HAP-1 (cell line): ENCODE results near the gene EPHA2.
"Not testable (repeated sequence)": the region's sequence is repeated elsewhere in the genome, so short reads cannot be mapped to it uniquely, and the experiment has no call there.

Experiments
- DNase-seq, 2 experiments: peaks; one replicate each; pipeline ENCODE4 v3.0.0-alpha.2; 2016 to 2020; ENCODE audit warnings: low spot score in 2 of 2
- H3K27me3 ChIP-seq: fragments of 250-450 bp; sonication (Bioruptor Pico); 2 replicates; pipeline ENCODE4 v1.5.1; 2020; ENCODE audit warnings: low read depth, mild to moderate bottlenecking, moderate library complexity
- H3K36me3 ChIP-seq: fragments of 250-450 bp; sonication (Bioruptor Pico); replicated peaks from 2 replicates; pipeline ENCODE4 v1.5.1; 2020; ENCODE audit warnings: mild to moderate bottlenecking
- H3K4me1 ChIP-seq: fragments of 250-450 bp; sonication (Bioruptor Pico); 2 replicates; pipeline ENCODE4 v1.5.1; 2020; ENCODE audit warnings: mild to moderate bottlenecking
- H3K4me3 ChIP-seq: fragments of 250-450 bp; sonication (Bioruptor Pico); 2 replicates; pipeline ENCODE4 v1.5.1; 2020; ENCODE audit warnings: mild to moderate bottlenecking, moderate library complexity
- H3K9me3 ChIP-seq: fragments of 250-450 bp; sonication (Bioruptor Pico); 2 replicates; pipeline ENCODE4 v1.5.1; 2020; ENCODE audit warnings: mild to moderate bottlenecking, moderate library complexity
- in situ Hi-C: fragments of 300-500 bp; cut with MboI; formaldehyde crosslinking; loops from 3 replicates; pipeline ENCODE4 v1.14.3; 2020; ENCODE audit warnings: low sequenced_read_pairs, inconsistent platforms, mixed read lengths

EPHA2 gene

DNA sequence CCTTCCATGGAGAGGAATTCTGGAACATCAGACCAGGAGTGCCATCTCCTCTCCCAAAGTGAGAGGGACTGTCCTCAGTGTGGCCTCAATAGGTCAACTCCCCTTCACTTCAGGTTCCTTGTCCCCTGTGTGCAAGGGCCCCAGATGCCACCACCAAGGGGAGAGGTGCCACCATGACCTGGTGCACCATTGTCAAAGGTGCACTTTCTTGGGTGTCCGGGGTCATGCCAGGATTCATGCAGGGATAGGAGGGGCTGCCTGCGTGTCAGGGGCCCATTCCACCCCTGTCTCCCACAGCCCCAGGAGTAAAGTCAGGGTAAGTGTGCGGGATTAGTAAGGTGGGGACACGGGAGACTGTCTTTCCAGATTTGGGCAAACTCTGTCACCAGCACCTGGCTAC lies 21.4 kb upstream of the EPHA2 start:
- Histone ChIP-seq H3K4me1 (peaks cover 8% of the 10 kb centered on the region), H3K4me3 (no peak overlapping the region), H3K27me3 (no peaks in the 10 kb centered on the region), H3K9me3 (no peaks in the 10 kb centered on the region), H3K36me3 (no peaks in the 10 kb centered on the region)
- in situ Hi-C loops, result no loop called here
- no peak for DNase-seq

DNA sequence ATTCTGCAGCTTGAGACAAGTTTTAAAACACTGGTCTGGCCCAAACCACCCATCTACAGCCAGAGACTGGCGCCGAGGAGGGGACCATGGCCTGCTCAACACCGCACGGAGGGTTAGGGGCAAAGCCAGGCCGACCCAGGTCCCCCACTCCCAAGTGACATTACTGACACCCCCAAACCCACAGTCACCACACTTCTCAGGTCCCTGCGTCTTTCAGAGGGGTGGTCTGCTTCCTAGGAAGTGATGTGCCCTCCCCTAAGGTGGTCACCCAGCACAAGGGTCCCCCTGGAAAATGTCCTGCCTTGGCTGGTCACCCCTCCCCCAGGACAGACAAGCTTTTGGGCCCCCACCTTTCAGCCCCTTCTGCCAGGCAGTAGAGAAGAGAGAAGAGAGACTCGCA lies 20.8 kb upstream of the EPHA2 start:
- Histone ChIP-seq H3K4me1 (peaks cover 8% of the 10 kb centered on the region), H3K36me3 (no peaks in the 10 kb centered on the region), H3K9me3 (no peaks in the 10 kb centered on the region), H3K27me3 (no peaks in the 10 kb centered on the region), H3K4me3 (no peak overlapping the region)
- in situ Hi-C loops, result no loop called here
- DNase-seq, result no peak

- H3K36me3 ChIP-seq, result no peaks in the 10 kb centered on the region
- H3K4me1 ChIP-seq, result peaks cover 8% of the 10 kb centered on the region
- in situ Hi-C loops, result no loop called here
- peak in 1 of 2 experiments; percentile 57 for DNase-seq
- no peaks in the 10 kb centered on the region for H3K9me3 ChIP-seq
- H3K27me3 ChIP-seq, result no peaks in the 10 kb centered on the region
- H3K4me3 ChIP-seq, result no peak overlapping the region
These were observed 20.0 kb upstream of the EPHA2 start for GRCh38 chr1:16175610-16176553.

GRCh38 chr1:16174886-16175598 lies 19.2 kb upstream of the EPHA2 start:
- peak in 1 of 2 experiments; percentile 17 for DNase-seq
- no peaks in the 10 kb centered on the region for H3K9me3 ChIP-seq
- H3K27me3 ChIP-seq, result no peaks in the 10 kb centered on the region
- H3K4me3 ChIP-seq, result no peak overlapping the region
- in situ Hi-C loops, result no loop called here
- no peaks in the 10 kb centered on the region for H3K36me3 ChIP-seq
- peaks cover 8% of the 10 kb centered on the region for H3K4me1 ChIP-seq

DNA sequence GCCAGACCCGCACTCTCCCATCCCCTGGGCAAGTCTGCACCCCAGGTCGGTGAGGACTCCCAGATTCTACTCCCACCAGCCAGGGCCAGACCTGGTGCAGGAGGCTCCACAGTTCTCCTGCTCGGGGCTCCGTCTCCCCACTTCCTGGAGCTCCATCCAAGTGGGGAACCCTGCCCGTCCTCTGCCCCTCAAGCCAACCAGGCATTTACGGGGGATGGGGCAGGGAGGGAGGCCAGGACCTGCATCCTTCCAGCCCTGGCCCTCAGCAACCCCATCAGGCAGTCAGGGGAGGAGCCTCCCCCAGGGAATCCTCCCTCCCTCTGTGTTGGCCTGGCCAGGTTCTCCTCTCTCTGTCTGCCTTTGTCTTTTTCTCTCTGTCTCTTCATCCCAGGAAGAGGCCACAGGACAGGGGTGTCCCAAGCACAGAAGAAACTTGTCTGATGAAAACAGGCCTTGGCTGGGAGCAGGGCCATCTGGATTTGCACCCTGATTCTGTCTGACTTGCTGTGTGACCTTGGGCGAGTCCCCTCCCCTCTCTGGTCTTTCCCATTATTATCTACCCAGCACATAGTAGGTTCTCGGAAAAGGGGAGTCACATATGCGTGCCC lies 18.5 kb upstream of the EPHA2 start:
- in situ Hi-C loops, result no loop called here
- Histone ChIP-seq H3K9me3 (no peaks in the 10 kb centered on the region), H3K4me3 (no peak overlapping the region), H3K36me3 (no peaks in the 10 kb centered on the region), H3K4me1 (peaks cover 8% of the 10 kb centered on the region), H3K27me3 (no peaks in the 10 kb centered on the region)
- peak in 1 of 2 experiments; percentile 7 for DNase-seq

DNA sequence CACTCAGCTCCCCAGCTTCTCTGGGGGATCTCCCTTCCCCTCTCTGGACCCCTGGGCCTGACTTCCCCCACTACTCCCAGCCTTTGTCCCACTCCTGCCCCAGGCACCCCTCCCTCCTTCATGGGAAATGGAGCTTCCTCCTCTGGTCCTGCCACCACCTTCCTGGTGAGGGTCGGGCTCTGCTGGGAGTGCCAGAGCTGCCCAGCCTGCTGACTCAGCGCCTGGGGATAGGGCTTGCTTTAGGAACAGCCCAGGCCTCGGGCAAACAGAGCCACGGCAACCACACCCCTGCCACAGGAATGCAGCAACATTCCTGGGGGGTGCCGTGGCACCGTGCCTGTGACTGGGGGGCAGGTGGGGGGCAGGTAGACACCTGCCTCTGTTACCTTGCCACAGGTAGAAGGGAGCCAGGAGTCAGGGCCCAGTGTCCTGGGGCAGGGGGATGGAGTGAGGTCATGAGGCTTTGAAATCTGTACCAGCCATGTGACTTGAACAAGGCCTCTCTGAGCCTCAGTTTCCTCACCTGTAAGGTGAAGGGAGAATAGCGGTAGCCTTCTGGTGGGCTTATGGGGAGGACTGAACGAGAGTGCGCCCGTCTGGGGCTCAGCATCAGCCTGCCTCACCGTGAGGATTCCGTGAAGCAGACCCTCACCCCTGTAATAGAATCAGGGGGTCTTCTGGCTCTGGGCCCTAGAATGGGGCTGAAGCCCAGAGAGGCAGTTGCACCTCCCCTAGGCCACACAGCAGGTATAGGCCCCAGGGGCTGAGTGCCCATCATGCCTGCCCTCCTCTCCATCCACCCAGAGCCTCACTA lies 17.8 kb upstream of the EPHA2 start:
- in situ Hi-C loops, result no loop called here
- Histone ChIP-seq H3K4me1 (peaks cover 8% of the 10 kb centered on the region), H3K9me3 (no peaks in the 10 kb centered on the region), H3K27me3 (no peaks in the 10 kb centered on the region), H3K4me3 (no peak overlapping the region), H3K36me3 (no peaks in the 10 kb centered on the region)
- DNase-seq, result peak in 1 of 2 experiments; percentile 24

GRCh38 chr1:16172964-16173446 lies 17.1 kb upstream of the EPHA2 start:
- no peaks in the 10 kb centered on the region for H3K36me3 ChIP-seq
- H3K27me3 ChIP-seq, result no peaks in the 10 kb centered on the region
- H3K4me3 ChIP-seq, result no peak overlapping the region
- DNase-seq, result no peak
- in situ Hi-C loops, result no loop called here
- H3K4me1 ChIP-seq, result peaks cover 10% of the 10 kb centered on the region
- H3K9me3 ChIP-seq, result no peaks in the 10 kb centered on the region

- no peaks in the 10 kb centered on the region for H3K27me3 ChIP-seq
- DNase-seq, result no peak
- H3K4me1 ChIP-seq, result peaks cover 12% of the 10 kb centered on the region
These were observed 16.5 kb upstream of the EPHA2 start for GRCh38 chr1:16172218-16172830.

DNA sequence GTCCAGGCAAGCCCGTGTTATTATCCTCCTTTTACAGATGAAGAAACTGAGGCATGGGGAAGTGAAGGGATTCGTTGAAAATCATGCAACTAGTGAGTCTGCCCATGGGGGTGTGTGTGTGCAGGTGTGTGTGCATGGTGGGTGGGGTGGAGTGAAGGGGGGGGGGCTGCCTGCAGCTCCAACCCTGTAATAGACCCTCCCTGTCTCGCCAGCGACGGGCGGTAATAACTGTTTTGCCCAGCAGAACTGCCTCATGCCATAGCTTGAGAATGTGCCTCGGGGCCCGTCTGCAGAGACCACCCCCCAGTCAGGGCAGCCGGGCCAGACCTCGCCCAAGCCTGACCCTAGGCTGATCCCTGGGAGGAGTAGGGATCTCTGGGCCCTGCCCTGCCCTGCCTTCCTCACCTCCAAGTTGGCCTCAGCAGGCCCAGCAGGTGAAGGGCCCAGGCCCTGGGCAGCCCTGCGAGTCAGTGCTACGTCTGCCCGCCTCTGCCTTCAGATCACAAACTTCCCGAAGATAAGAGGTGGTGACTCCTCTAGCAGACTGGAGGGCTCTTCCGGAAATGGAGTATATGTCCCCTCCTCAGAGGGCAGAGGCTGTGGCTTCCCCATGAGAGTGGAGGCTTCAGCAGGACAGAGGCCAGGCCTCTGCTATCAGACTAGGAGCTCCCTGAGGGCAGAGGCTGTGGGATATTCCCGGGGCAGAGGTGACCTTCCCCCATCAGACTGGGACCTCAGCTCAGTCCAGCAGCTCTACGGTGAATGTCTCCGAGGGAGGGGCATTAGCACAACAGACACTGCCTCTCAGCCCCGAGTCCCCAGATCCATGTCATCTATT lies 15.7 kb upstream of the EPHA2 start:
- DNase-seq, result no peak
- in situ Hi-C loops, result no loop called here

More at GRCh38 chr1:16172218-16172830, 16.5 kb upstream of the EPHA2 start:
- in situ Hi-C loops, result no loop called here
- H3K9me3 ChIP-seq, result no peaks in the 10 kb centered on the region
- no peak overlapping the region for H3K4me3 ChIP-seq
- no peaks in the 10 kb centered on the region for H3K36me3 ChIP-seq

DNA sequence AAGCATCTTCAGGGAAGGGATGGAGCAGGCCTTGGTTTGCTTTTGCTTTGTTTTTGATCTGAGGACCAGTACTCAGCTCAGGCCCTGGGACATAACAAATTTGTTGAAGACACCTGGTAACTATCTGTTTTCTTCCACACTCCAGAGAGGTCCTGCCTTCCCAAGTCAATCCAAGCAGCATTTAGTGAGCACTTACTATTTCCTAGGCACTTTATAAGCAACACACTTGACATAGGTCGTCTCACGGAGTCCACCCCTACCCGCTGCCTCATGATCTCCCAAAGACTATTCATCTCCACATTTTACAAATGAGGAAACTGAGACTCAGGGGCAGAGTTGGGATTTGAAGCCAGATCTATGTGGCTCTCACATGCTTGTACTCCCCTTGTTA lies 14.4 kb upstream of the EPHA2 start:
- DNase-seq, result no peak
- in situ Hi-C loops, result no loop called here
- no peaks in the 10 kb centered on the region for H3K36me3 ChIP-seq
- no peak overlapping the region for H3K4me3 ChIP-seq
- H3K9me3 ChIP-seq, result no peaks in the 10 kb centered on the region
- H3K4me1 ChIP-seq, result peaks cover 7% of the 10 kb centered on the region
- H3K27me3 ChIP-seq, result no peaks in the 10 kb centered on the region

More for the DNA sequence above, 15.7 kb upstream of the EPHA2 start:
- H3K36me3 ChIP-seq, result no peaks in the 10 kb centered on the region
- peaks cover 15% of the 10 kb centered on the region for H3K4me1 ChIP-seq
- H3K27me3 ChIP-seq, result no peaks in the 10 kb centered on the region
- no peak overlapping the region for H3K4me3 ChIP-seq
- H3K9me3 ChIP-seq, result no peaks in the 10 kb centered on the region

DNA sequence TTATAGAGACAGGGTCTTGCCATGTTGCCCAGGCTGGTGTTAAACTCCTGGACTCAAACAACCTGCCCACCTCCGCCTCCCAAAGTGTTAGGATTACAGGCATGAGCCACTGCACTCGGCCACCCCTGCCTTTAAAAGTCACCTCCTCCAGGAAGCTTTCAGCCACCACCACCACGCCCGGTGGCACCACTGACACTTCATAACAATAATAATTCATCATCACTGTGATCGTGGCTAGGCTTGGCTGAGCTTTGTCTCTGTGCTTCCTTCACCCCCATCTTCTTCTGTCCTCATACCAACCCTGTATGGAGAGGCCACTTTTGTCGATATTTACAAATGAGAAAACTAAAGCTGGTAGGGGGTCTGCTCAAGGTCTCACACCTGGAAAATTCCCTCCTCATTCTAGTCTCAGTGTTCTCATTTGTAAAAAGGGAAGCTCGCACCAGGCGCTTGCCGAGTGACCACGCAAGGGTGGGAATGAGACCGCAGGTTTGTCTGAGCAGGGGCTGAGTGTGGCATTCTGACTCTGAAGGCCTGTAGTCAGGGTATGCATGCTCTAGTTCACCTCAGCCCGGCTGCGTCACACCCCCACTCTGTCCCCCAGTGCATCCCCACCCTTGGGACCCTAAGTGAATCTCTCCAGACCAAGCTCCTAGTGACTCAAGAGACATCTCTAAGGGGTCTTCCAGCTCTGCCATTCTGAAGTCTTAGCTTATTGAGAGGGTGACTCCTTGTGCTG lies 12.9 kb upstream of the EPHA2 start:
- in situ Hi-C loops, result no loop called here
- DNase-seq, result no peak
- Histone ChIP-seq H3K9me3 (no peaks in the 10 kb centered on the region), H3K27me3 (no peaks in the 10 kb centered on the region), H3K4me1 (peaks cover 11% of the 10 kb centered on the region), H3K4me3 (no peak overlapping the region), H3K36me3 (no peaks in the 10 kb centered on the region)

- H3K27me3 ChIP-seq, H3K9me3 ChIP-seq, in situ Hi-C loops, DNase-seq, H3K36me3 ChIP-seq: not testable (repeated sequence)
- Histone ChIP-seq H3K4me3 (peak overlapping the region; percentile 55), H3K4me1 (peaks cover 11% of the 10 kb centered on the region)
These were observed 12.3 kb upstream of the EPHA2 start for GRCh38 chr1:16168144-16168495.
